ENCODE measurements around the gene HOXA3. TPM values are rescaled to one million over a fixed set of nuclear protein-coding genes. Genes with fewer than 3 reads are reported as not detected.

The HOXA3 gene
- polyA plus RNA-seq, 1 donor (not counting 4 experiments of a cell fraction or from before 2014, with no cell fraction given): 0.58 TPM

DNA sequence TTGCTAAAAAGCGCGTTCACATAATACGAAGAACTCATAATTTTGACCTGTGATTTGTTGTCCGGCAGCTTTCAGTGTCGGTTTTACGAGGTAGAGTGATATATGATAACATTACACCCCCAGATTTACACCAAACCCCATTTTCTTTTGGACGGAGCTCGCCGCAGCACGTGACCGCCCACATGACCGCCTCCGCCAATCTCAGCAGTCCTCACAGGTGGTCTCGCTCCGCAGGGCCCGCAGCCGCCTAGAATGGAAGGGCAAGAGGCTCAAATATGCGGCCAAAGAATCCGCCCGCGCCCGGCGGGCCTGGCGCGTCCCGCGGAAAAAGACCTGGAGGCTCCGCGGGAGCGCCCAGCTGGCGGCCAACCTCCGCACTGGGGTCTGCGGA is 4.1 kb upstream of the HOXA3 start, which contains the start of gene HOXA7:
TSS of gene HOXA7 (minus strand) at position 168 of the 391 bp plus-strand sequence. CDS start at position 38, 130 bp downstream.
- no peak for DNase-seq (ENCODE audit: low read depth, low spot score)
- dilution Hi-C loops (cut with MboI; ENCODE audit: extremely low pct_ligation_motif_present, low sequenced_read_pairs): no loop called here
- peak; percentile 57 for FAIRE-seq

DNA sequence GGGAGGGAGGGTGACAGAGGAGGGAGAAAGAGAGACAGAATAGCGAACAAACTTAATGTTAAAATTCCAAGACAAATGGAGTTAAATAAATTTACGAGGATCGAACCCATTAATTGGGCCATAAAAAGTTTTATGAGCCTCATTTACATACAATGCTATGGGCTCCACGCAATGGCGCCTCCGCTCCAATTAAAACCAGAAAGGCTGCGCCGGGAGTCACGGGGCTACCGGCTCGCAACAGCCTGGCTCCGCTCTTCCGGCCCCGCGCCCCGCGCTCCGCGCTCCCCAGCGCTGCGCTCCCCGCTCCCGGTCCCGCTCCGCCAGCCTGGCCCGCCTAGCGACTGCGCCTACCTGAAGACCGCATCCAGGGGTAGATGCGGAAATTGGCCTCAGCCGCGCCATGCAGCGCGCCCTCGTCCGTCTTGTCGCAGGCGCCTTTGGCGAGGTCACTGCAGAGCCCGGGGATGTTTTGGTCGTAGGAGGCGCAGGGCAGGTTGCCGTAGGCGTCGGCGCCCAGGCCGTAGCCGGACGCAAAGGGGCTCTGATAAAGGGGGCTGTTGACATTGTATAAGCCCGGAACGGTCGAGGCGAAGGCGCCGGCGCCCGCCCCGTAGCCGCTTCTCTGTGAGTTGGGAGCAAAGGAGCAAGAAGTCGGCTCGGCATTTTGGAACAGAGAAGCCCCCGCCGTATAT is 3.6 kb upstream of the HOXA3 start:
- H4K20me1 ChIP-seq (ENCODE audit: control insufficient read depth, extremely low read depth, insufficient read depth, low read length): no peaks in the 10 kb centered on the region
- H3K4me3 ChIP-seq (ENCODE audit: control insufficient read depth in 2 of 3, extremely low read depth in 1 of 3, insufficient read depth in 2 of 3, low read depth in 1 of 3, low read length in 3 of 3): peak overlapping the region; percentile 55 to 94 (median 73)
- peak overlapping the region; percentile 90 for H2AFZ ChIP-seq (ENCODE audit: control insufficient read depth, low read length)
- no peaks in the 10 kb centered on the region for H3K9me1 ChIP-seq (ENCODE audit: control insufficient read depth, extremely low read depth, insufficient read depth, low read length)
- no peak for DNase-seq (ENCODE audit: low read depth, low spot score)
- H3K36me3 ChIP-seq (ENCODE audit: control insufficient read depth in 2 of 2, extremely low read depth in 1 of 2, insufficient read depth in 2 of 2, low read length in 2 of 2): no peaks in the 10 kb centered on the region
- dilution Hi-C loops (cut with MboI; ENCODE audit: extremely low pct_ligation_motif_present, low sequenced_read_pairs): no loop called here
- H3K27me3 ChIP-seq (ENCODE audit: control insufficient read depth, extremely low read depth, insufficient read depth, low read length): no peaks in the 10 kb centered on the region
- H3K4me2 ChIP-seq (ENCODE audit: control insufficient read depth, extremely low read depth, insufficient read depth, low read depth, low read length): peak overlapping the region; percentile 98
- TF ChIP-seq CTCF (optimal IDR thresholded peaks at IDR 0.05 in 1 of 3, IDR thresholded peaks at IDR 0.05 in 1 of 3, conservative IDR thresholded peaks at IDR 0.05 in 1 of 3; ENCODE audit: extremely low read depth in 1 of 3, insufficient read depth in 2 of 3, low read length in 3 of 3) (no peak), EZH2 (IDR thresholded peaks at IDR 0.05; ENCODE audit: low read length) (no peak)
- peak overlapping the region; percentile 87 for H3K27ac ChIP-seq (ENCODE audit: control insufficient read depth, insufficient read depth, low read length)
- no peak for FAIRE-seq
- no peaks in the 10 kb centered on the region for H3K9me3 ChIP-seq (ENCODE audit: control insufficient read depth, low read depth, low read length)
- H3K9ac ChIP-seq (ENCODE audit: control insufficient read depth, extremely low read depth, insufficient read depth, low read length): peak overlapping the region; percentile 90
- H3K79me2 ChIP-seq (ENCODE audit: control insufficient read depth, insufficient read depth, low read length): peaks cover 45% of the 10 kb centered on the region
- peaks cover 79% of the 10 kb centered on the region for H3K4me1 ChIP-seq (ENCODE audit: control insufficient read depth, extremely low read depth, insufficient read depth, low read length)

More for the DNA sequence above, 4.1 kb upstream of the HOXA3 start, which contains the start of gene HOXA7:
- no peaks in the 10 kb centered on the region for H3K9me1 ChIP-seq (ENCODE audit: control insufficient read depth, extremely low read depth, insufficient read depth, low read length)
- H4K20me1 ChIP-seq (ENCODE audit: control insufficient read depth, extremely low read depth, insufficient read depth, low read length): no peaks in the 10 kb centered on the region
- peak within 1 kb of the TSS; percentile 87 for H3K27ac ChIP-seq (ENCODE audit: control insufficient read depth, insufficient read depth, low read length)
- H3K79me2 ChIP-seq (ENCODE audit: control insufficient read depth, insufficient read depth, low read length): peaks cover 40% of the 10 kb centered on the region
- H3K4me1 ChIP-seq (ENCODE audit: control insufficient read depth, extremely low read depth, insufficient read depth, low read length): peaks cover 78% of the 10 kb centered on the region
- H3K4me2 ChIP-seq (ENCODE audit: control insufficient read depth, extremely low read depth, insufficient read depth, low read depth, low read length): peak within 1 kb of the TSS; percentile 98
- no peaks in the 10 kb centered on the region for H3K9me3 ChIP-seq (ENCODE audit: control insufficient read depth, low read depth, low read length)
- H2AFZ ChIP-seq (ENCODE audit: control insufficient read depth, low read length): peak within 1 kb of the TSS; percentile 90
- H3K27me3 ChIP-seq (ENCODE audit: control insufficient read depth, extremely low read depth, insufficient read depth, low read length): no peaks in the 10 kb centered on the region
- no peaks in the 10 kb centered on the region for H3K36me3 ChIP-seq (ENCODE audit: control insufficient read depth in 2 of 2, extremely low read depth in 1 of 2, insufficient read depth in 2 of 2, low read length in 2 of 2)
- TF ChIP-seq CTCF (optimal IDR thresholded peaks at IDR 0.05 in 1 of 3, IDR thresholded peaks at IDR 0.05 in 1 of 3, conservative IDR thresholded peaks at IDR 0.05 in 1 of 3; ENCODE audit: extremely low read depth in 1 of 3, insufficient read depth in 2 of 3, low read length in 3 of 3) (no peak), EZH2 (IDR thresholded peaks at IDR 0.05; ENCODE audit: low read length) (no peak)
- H3K4me3 ChIP-seq (ENCODE audit: control insufficient read depth in 2 of 3, extremely low read depth in 1 of 3, insufficient read depth in 2 of 3, low read depth in 1 of 3, low read length in 3 of 3): peak within 1 kb of the TSS; percentile 55 to 94 (median 80)
- H3K9ac ChIP-seq (ENCODE audit: control insufficient read depth, extremely low read depth, insufficient read depth, low read length): peak within 1 kb of the TSS; percentile 90

Data from keratinocyte (primary cell).